Transverse colon (tissue), 4 donors: ENCODE data around the gene TET3.
A peak's percentile ranks its signal among the peaks of the same experiment; 100 is the strongest.

Source experiments
- EP300 ChIP-seq: sonication (generic); formaldehyde crosslinking; IDR thresholded peaks from one replicate; pipeline ENCODE4 v1.6.1; 2017; ENCODE audit warnings: antibody characterized with exemption, low read depth
- POLR2A ChIP-seq: fragments of 450-650 bp; IDR thresholded peaks from one replicate; pipeline ENCODE4 v1.6.1; 2016; ENCODE audit warnings: antibody characterized with exemption, mild to moderate bottlenecking, moderate library complexity
- POLR2AphosphoS5 ChIP-seq, 3 donors: sonication (generic); formaldehyde crosslinking; IDR thresholded peaks; one replicate each; pipeline ENCODE4 v1.6.1; 2016; ENCODE audit warnings: antibody characterized with exemption in 3 of 3
- TF ChIP-seq, protein P1 (sequence below), 5 experiments: fragments of 200-600 bp in 3 of 5; fragments of 450-650 bp in 2 of 5; sonication (generic) in 3 of 5; IDR thresholded peaks; 1 replicate in 2 of 5; 2 replicates in 3 of 5; pipeline ENCODE4 v1.5.1; 2016 to 2017; ENCODE audit warnings: antibody characterized with exemption in 5 of 5, inconsistent platforms in 3 of 5, mild to moderate bottlenecking in 2 of 5, moderate library complexity in 1 of 5

DNA sequence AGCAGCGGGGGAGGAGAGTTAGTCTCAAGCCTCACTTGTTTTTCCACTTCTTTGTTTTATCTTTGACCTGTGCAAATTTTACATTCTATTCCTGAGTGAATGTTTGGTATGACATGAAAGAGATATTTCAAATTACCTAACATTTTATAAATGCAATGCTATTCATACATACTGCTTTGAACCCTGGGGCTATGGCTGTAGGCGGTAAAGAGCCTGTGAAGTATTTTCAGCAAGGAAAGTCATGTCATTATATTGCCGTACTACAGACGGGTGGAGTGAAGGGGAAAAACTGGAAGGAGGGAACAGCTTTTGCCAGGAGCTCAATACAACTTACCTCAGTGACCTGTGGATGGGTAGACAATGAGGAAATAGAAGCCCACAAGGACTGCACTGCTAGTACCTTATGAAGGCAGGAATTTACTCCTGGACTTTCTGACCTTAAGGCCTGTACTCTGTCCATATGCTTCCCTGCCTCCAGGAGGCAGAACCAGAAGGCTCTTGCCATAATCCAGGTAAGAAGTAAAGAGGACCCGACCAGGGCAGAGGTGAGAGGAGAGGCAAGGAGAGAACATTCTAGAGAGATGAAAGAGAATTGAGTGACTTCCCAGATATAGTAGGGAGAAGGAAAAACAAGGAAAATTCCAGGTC is 28.4 kb upstream of the TET3 start:
- TF ChIP-seq POLR2AphosphoS5 (IDR thresholded peaks at IDR 0.05) (no peak), EP300 (no peak), POLR2A (no peak)
- TF ChIP-seq, protein P1, sequence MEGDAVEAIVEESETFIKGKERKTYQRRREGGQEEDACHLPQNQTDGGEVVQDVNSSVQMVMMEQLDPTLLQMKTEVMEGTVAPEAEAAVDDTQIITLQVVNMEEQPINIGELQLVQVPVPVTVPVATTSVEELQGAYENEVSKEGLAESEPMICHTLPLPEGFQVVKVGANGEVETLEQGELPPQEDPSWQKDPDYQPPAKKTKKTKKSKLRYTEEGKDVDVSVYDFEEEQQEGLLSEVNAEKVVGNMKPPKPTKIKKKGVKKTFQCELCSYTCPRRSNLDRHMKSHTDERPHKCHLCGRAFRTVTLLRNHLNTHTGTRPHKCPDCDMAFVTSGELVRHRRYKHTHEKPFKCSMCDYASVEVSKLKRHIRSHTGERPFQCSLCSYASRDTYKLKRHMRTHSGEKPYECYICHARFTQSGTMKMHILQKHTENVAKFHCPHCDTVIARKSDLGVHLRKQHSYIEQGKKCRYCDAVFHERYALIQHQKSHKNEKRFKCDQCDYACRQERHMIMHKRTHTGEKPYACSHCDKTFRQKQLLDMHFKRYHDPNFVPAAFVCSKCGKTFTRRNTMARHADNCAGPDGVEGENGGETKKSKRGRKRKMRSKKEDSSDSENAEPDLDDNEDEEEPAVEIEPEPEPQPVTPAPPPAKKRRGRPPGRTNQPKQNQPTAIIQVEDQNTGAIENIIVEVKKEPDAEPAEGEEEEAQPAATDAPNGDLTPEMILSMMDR (IDR thresholded peaks at IDR 0.05): peak in 1 of 5 experiments; percentile 16
